ENCODE measurements around the gene DAPL1.

Gene DAPL1

GRCh38 chr2:158795195-158795924 is at the start of gene DAPL1:
Gene DAPL1, plus strand, starts transcription at chr2:158795317. Its CDS starts 56 bp downstream, at chr2:158795373.
- peaks cover 9% of the 10 kb centered on the region for H3K4me1 Mint-ChIP-seq
- H3K27ac Mint-ChIP-seq = no peak within 1 kb of the TSS
- H3K27me3 Mint-ChIP-seq = peaks cover 19% of the 10 kb centered on the region
- no peak within 1 kb of the TSS for H3K4me3 Mint-ChIP-seq
- no peaks in the 10 kb centered on the region for H3K9me3 Mint-ChIP-seq
- no peaks in the 10 kb centered on the region for H3K36me3 Mint-ChIP-seq

- no peak overlapping the region for H3K27ac Mint-ChIP-seq
- H3K4me1 Mint-ChIP-seq = no peaks in the 10 kb centered on the region
- H3K9me3 Mint-ChIP-seq = no peaks in the 10 kb centered on the region
- no peaks in the 10 kb centered on the region for H3K36me3 Mint-ChIP-seq
- H3K4me3 Mint-ChIP-seq = no peak overlapping the region
- H3K27me3 Mint-ChIP-seq = peaks cover 16% of the 10 kb centered on the region
Measured at GRCh38 chr2:158745866-158746382, 49.2 kb upstream of the DAPL1 start.

GRCh38 chr2:158746488-158746887 is 48.6 kb upstream of the DAPL1 start:
- Mint-ChIP-seq H3K27ac (no peak overlapping the region), H3K36me3 (no peaks in the 10 kb centered on the region), H3K4me3 (no peak overlapping the region), H3K4me1 (no peaks in the 10 kb centered on the region), H3K9me3 (no peaks in the 10 kb centered on the region), H3K27me3 (peaks cover 16% of the 10 kb centered on the region)

GRCh38 chr2:158747281-158747680 is 47.8 kb upstream of the DAPL1 start:
- Mint-ChIP-seq H3K27me3 (peaks cover 16% of the 10 kb centered on the region), H3K27ac (no peak overlapping the region), H3K4me3 (no peak overlapping the region), H3K4me1 (no peaks in the 10 kb centered on the region), H3K9me3 (no peaks in the 10 kb centered on the region), H3K36me3 (no peaks in the 10 kb centered on the region)

GRCh38 chr2:158748926-158749590 is 46.1 kb upstream of the DAPL1 start:
- H3K27me3 Mint-ChIP-seq = peaks cover 18% of the 10 kb centered on the region
- no peaks in the 10 kb centered on the region for H3K4me1 Mint-ChIP-seq
- no peak overlapping the region for H3K4me3 Mint-ChIP-seq
- no peaks in the 10 kb centered on the region for H3K9me3 Mint-ChIP-seq
- H3K36me3 Mint-ChIP-seq = no peaks in the 10 kb centered on the region
- no peak overlapping the region for H3K27ac Mint-ChIP-seq

- H3K4me3 Mint-ChIP-seq = no peak overlapping the region
- H3K9me3 Mint-ChIP-seq = no peaks in the 10 kb centered on the region
- no peak overlapping the region for H3K27ac Mint-ChIP-seq
- no peaks in the 10 kb centered on the region for H3K4me1 Mint-ChIP-seq
- H3K27me3 Mint-ChIP-seq = peaks cover 18% of the 10 kb centered on the region
- no peaks in the 10 kb centered on the region for H3K36me3 Mint-ChIP-seq
Measured at GRCh38 chr2:158750458-158751125, 44.5 kb upstream of the DAPL1 start.

- Mint-ChIP-seq H3K36me3 (no peaks in the 10 kb centered on the region), H3K27ac (no peak overlapping the region), H3K27me3 (peaks cover 3% of the 10 kb centered on the region), H3K4me3 (no peak overlapping the region), H3K4me1 (no peaks in the 10 kb centered on the region), H3K9me3 (no peaks in the 10 kb centered on the region)
Measured at GRCh38 chr2:158753641-158754611, 41.2 kb upstream of the DAPL1 start.

- peaks cover 5% of the 10 kb centered on the region for H3K27me3 Mint-ChIP-seq
- no peak overlapping the region for H3K27ac Mint-ChIP-seq
- no peaks in the 10 kb centered on the region for H3K36me3 Mint-ChIP-seq
Measured at GRCh38 chr2:158755310-158756087, 39.6 kb upstream of the DAPL1 start.

GRCh38 chr2:158756331-158756730 is 38.8 kb upstream of the DAPL1 start:
- no peak overlapping the region for H3K27ac Mint-ChIP-seq

More at GRCh38 chr2:158755310-158756087, 39.6 kb upstream of the DAPL1 start:
- Mint-ChIP-seq H3K4me3 (no peak overlapping the region), H3K9me3 (no peaks in the 10 kb centered on the region), H3K4me1 (no peaks in the 10 kb centered on the region)

GRCh38 chr2:158756976-158757375 is 38.1 kb upstream of the DAPL1 start:
- H3K4me3 Mint-ChIP-seq = no peak overlapping the region
- no peaks in the 10 kb centered on the region for H3K4me1 Mint-ChIP-seq
- H3K9me3 Mint-ChIP-seq = no peaks in the 10 kb centered on the region
- peaks cover 5% of the 10 kb centered on the region for H3K27me3 Mint-ChIP-seq
- no peak overlapping the region for H3K27ac Mint-ChIP-seq
- H3K36me3 Mint-ChIP-seq = no peaks in the 10 kb centered on the region

More at GRCh38 chr2:158756331-158756730, 38.8 kb upstream of the DAPL1 start:
- Mint-ChIP-seq H3K36me3 (no peaks in the 10 kb centered on the region), H3K9me3 (no peaks in the 10 kb centered on the region), H3K4me1 (no peaks in the 10 kb centered on the region), H3K4me3 (no peak overlapping the region), H3K27me3 (peaks cover 5% of the 10 kb centered on the region)

- H3K4me3 Mint-ChIP-seq = no peak overlapping the region
- no peaks in the 10 kb centered on the region for H3K4me1 Mint-ChIP-seq
- H3K27ac Mint-ChIP-seq = no peak overlapping the region
- no peaks in the 10 kb centered on the region for H3K9me3 Mint-ChIP-seq
- H3K27me3 Mint-ChIP-seq = peaks cover 3% of the 10 kb centered on the region
- H3K36me3 Mint-ChIP-seq = no peaks in the 10 kb centered on the region
Measured at GRCh38 chr2:158760887-158761286, 34.2 kb upstream of the DAPL1 start.

GRCh38 chr2:158761621-158762020 is 33.5 kb upstream of the DAPL1 start:
- no peaks in the 10 kb centered on the region for H3K4me1 Mint-ChIP-seq
- H3K4me3 Mint-ChIP-seq = no peak overlapping the region
- no peak overlapping the region for H3K27ac Mint-ChIP-seq
- H3K27me3 Mint-ChIP-seq = peaks cover 3% of the 10 kb centered on the region
- no peaks in the 10 kb centered on the region for H3K9me3 Mint-ChIP-seq
- no peaks in the 10 kb centered on the region for H3K36me3 Mint-ChIP-seq

GRCh38 chr2:158762336-158762735 is 32.8 kb upstream of the DAPL1 start:
- Mint-ChIP-seq H3K4me3 (no peak overlapping the region), H3K36me3 (no peaks in the 10 kb centered on the region), H3K9me3 (no peaks in the 10 kb centered on the region), H3K4me1 (no peaks in the 10 kb centered on the region), H3K27me3 (peaks cover 3% of the 10 kb centered on the region), H3K27ac (no peak overlapping the region)

GRCh38 chr2:158766524-158766923 is 28.6 kb upstream of the DAPL1 start:
- Mint-ChIP-seq H3K4me1 (no peaks in the 10 kb centered on the region), H3K36me3 (no peaks in the 10 kb centered on the region), H3K4me3 (no peak overlapping the region), H3K27me3 (no peaks in the 10 kb centered on the region), H3K27ac (no peak overlapping the region), H3K9me3 (no peaks in the 10 kb centered on the region)

Measured in activated naive CD4-positive, alpha-beta T cell treated with anti-CD3 and anti-CD28 coated beads, Interleukin-2, amount 50 U/mL, for 24 hours (primary cell).